Myocyte (in vitro differentiated cells): ENCODE data around the gene ATG9A. TPM values are rescaled to one million over a fixed set of nuclear protein-coding genes. Genes with fewer than 3 reads are reported as not detected.
A peak's percentile ranks its signal among the peaks of the same experiment; 100 is the strongest.

Experiments used
- DNase-seq: peaks from one replicate; pipeline ENCODE4 v3.0.0-alpha.2; 2012; ENCODE audit warnings: low read depth
- total RNA-seq: library from RNA; depleted of rRNA; stranded (reverse); fragments of >200 nt; gene quantifications from 2 replicates; pipeline ENCODE4 v1.2.3, GENCODE V29; 2014

Gene ATG9A
- total RNA-seq, 1 donor from 2014 or later = 97.6 TPM

GRCh38 chr2:219252900-219253752 lies 23.7 kb upstream of the ATG9A start, which contains the start of gene TUBA4B:
TSS of gene TUBA4B (plus strand) at chr2:219253243. CDS start at chr2:219253408, 165 bp downstream.
- DNase-seq = peak; percentile 90

DNA sequence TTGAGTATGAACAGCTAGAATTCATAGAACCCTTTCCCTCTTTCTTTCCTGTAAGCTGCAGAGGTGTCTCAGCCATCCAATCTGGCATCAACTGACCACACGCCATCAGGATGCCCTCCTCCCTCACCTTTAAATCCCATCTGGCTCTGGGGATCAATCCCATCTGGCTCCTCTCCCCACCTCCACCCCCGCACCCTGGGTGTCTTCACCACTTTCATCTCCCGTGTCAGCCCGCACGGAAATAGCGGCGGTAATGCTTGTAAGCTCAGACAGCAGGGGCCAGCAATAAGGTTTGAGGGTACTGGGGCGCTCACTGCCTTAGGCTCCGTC lies 23.1 kb upstream of the ATG9A start:
- no peak for DNase-seq

- DNase-seq = no peak
These were observed 22.6 kb upstream of the ATG9A start for GRCh38 chr2:219252084-219252483.

GRCh38 chr2:219251656-219252055 lies 22.2 kb upstream of the ATG9A start:
- peak; percentile 97 for DNase-seq

- DNase-seq = no peak
These were observed 20.8 kb upstream of the ATG9A start for GRCh38 chr2:219250049-219250781.

- peak; percentile 89 for DNase-seq
These were observed 20.0 kb upstream of the ATG9A start for GRCh38 chr2:219249203-219249980.

- DNase-seq = no peak
These were observed 19.4 kb upstream of the ATG9A start for GRCh38 chr2:219248845-219249202.

GRCh38 chr2:219247678-219248642 lies 18.5 kb upstream of the ATG9A start:
- no peak for DNase-seq

- no peak for DNase-seq
These were observed 17.1 kb upstream of the ATG9A start for GRCh38 chr2:219246559-219246958.

DNA sequence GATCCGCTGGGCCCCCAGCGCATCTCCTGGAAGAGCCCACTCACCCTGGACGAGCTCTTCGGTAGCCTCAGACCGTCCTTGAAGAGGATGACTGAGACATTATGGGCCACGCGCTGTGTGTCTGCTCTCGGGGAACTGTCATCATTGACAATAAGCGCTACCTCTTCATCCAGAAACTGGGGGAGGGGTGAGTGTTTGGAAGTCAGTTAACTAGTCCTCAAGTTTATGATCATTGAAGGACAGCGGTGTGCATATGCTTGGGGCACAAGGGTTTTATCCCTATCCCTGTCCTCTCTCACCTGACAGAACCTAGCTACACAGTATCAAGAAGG lies 16.4 kb upstream of the ATG9A start:
- DNase-seq = no peak

DNA sequence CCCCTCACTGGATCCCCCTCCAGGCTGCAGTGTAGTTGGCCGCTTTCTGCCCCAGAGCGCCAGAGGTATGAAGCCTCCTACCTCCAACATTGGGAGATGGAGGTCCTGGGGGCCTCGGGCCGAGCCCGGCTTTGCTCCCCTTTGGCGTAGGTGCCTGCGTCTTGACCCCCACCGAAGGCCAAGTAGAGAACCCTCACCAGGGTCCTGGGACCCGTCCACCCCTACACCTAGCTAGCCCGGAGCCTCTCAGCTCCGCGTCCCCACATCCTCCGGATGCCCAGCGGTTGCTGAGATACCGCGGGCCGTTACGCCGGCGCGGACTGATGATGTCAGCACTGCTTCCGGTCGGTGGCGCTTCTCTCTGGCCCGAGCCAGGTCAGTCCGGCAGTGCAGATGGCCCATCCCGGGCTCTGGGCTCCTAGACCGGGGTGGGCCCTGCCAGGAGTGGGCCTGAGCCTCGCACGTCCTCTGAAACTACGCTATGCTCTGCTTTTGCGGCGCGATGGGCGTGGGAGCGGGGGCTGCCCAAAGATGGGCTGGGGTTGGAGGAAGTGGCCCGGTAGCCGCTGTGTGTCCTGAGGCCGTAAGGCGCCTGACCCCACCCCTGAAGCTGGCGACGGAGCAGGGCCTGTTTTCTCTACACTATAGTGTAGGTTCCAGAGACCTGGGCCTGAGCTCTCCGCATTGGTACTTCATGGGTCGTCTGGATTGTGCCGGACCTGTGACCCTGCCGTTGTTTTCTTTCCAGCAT lies 15.9 kb upstream of the ATG9A start, which contains the start of the genes GLB1L and STK16:
Gene GLB1L, minus strand, starts transcription at position 297 of the 751 bp plus-strand sequence. CDS start 1,871 bp downstream, outside the sequence.
Gene STK16, plus strand, starts transcription at position 332 of the 751 bp plus-strand sequence. CDS start 521 bp downstream, outside the sequence.
- DNase-seq = peak; percentile 95

GRCh38 chr2:219244789-219245147 lies 15.3 kb upstream of the ATG9A start:
- DNase-seq = no peak

- DNase-seq = no peak
These were observed 13.9 kb upstream of the ATG9A start for GRCh38 chr2:219243291-219243761.

GRCh38 chr2:219234331-219234730 lies 4.9 kb upstream of the ATG9A start:
- no peak for DNase-seq

- DNase-seq = no peak
These were observed 664 bp upstream of the ATG9A start for GRCh38 chr2:219230059-219230540.

GRCh38 chr2:219228911-219229304 lies 528 bp downstream of the ATG9A start:
- no peak for DNase-seq

DNA sequence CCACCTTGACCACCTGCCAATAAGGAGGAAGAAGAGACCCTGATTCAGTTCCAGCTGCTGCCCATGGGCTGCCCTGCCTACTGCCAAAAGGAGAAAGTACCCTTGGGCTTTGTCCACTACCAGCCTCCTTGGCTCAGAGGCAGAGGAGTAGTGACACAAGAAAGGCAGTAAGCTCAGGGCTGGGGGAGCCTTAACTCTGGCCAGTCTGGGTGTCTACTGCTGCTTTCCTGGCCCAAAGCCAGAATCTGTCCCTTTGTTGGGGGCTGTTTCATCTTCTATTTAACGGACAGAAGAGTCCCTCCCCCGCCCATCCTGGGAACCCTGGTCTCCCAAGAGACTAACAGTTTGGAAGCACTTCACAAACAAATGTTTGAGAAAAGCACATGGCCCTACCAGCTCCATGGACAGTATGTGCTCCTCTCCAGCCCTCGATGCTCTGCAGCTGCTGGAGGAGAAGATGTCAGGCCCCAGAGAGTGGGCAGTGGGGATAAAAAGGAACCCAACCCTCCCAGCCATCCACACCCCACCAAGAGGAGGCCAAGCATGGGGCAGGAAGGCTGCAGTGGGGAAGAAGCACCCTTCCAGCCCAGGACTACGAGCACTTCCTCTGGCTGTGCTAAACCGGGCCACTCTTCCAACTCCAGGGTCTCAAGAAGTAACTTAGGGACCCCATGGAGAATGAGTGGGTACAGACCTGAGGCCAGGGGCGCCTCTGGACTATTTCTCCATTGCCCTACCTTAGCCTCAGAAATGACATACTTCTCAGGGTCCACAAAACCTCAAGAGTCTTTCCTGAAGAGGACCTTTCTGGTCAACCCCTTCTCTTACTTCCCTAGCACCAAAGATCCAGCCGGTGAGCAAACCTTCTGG lies 1.2 kb downstream of the ATG9A start:
- DNase-seq = no peak

DNA sequence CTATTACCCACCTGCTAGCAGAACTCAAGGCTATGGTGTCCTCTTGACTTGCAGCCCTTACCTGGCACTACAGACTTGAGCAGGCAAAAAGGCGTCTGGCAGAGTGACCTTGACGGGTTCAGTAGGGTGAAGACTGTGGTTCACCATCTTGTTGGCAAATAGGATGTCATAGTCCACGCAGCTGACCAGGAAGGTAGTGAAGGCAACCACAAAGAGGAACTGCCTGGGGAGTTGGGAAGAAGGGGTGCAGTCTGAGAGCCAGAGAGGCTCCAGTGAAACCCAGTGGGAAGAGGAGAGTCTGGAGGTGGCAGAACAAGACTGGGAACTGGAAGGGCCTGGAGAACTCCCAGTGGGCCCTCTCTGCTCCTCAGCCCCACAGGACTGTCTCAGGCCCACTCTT lies 4.1 kb downstream of the ATG9A start:
- DNase-seq = no peak
